Measurements from ENCODE around the gene CECR2.

DNA sequence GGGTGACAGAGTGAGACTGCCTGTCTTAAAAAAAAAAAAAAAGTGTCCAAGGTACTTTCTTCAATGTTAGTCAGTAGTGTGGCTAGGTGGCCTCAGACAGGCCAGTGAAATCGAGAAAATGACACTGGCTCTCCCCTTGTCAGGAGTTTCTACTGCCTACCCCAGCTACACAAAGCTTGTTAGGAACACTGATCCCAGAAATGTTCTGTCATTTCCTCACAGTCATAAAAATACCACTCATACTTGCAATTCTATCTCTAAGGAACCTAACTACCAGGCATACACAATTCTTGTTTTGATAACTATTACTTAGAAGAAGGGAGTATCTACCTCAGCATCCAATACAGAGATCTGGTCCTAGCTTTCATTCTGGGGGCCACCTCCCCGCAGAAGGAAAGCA lies 228.0 kb downstream of the CECR2 start:
- TF ChIP-seq, protein P1, sequence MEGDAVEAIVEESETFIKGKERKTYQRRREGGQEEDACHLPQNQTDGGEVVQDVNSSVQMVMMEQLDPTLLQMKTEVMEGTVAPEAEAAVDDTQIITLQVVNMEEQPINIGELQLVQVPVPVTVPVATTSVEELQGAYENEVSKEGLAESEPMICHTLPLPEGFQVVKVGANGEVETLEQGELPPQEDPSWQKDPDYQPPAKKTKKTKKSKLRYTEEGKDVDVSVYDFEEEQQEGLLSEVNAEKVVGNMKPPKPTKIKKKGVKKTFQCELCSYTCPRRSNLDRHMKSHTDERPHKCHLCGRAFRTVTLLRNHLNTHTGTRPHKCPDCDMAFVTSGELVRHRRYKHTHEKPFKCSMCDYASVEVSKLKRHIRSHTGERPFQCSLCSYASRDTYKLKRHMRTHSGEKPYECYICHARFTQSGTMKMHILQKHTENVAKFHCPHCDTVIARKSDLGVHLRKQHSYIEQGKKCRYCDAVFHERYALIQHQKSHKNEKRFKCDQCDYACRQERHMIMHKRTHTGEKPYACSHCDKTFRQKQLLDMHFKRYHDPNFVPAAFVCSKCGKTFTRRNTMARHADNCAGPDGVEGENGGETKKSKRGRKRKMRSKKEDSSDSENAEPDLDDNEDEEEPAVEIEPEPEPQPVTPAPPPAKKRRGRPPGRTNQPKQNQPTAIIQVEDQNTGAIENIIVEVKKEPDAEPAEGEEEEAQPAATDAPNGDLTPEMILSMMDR (IDR thresholded peaks at IDR 0.05; ENCODE audit: insufficient read depth, low read length): no peak
- TF ChIP-seq POLR2AphosphoS5 (IDR thresholded peaks at IDR 0.05; ENCODE audit: low read depth): no peak
- TF ChIP-seq, protein P2, sequence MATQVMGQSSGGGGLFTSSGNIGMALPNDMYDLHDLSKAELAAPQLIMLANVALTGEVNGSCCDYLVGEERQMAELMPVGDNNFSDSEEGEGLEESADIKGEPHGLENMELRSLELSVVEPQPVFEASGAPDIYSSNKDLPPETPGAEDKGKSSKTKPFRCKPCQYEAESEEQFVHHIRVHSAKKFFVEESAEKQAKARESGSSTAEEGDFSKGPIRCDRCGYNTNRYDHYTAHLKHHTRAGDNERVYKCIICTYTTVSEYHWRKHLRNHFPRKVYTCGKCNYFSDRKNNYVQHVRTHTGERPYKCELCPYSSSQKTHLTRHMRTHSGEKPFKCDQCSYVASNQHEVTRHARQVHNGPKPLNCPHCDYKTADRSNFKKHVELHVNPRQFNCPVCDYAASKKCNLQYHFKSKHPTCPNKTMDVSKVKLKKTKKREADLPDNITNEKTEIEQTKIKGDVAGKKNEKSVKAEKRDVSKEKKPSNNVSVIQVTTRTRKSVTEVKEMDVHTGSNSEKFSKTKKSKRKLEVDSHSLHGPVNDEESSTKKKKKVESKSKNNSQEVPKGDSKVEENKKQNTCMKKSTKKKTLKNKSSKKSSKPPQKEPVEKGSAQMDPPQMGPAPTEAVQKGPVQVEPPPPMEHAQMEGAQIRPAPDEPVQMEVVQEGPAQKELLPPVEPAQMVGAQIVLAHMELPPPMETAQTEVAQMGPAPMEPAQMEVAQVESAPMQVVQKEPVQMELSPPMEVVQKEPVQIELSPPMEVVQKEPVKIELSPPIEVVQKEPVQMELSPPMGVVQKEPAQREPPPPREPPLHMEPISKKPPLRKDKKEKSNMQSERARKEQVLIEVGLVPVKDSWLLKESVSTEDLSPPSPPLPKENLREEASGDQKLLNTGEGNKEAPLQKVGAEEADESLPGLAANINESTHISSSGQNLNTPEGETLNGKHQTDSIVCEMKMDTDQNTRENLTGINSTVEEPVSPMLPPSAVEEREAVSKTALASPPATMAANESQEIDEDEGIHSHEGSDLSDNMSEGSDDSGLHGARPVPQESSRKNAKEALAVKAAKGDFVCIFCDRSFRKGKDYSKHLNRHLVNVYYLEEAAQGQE (IDR thresholded peaks at IDR 0.05; ENCODE audit: insufficient replicate concordance, low read depth): no peak
